Measurements from ENCODE around the gene PRDX5. TPM values are rescaled to one million over a fixed set of nuclear protein-coding genes. Genes with fewer than 3 reads are reported as not detected.

The PRDX5 gene
- total and polyA plus RNA-seq, 9 of the 15 experiments (the other 6 are each of a cell fraction or from before 2014, with no cell fraction given), result 40.8 to 327 (median 204) TPM

DNA sequence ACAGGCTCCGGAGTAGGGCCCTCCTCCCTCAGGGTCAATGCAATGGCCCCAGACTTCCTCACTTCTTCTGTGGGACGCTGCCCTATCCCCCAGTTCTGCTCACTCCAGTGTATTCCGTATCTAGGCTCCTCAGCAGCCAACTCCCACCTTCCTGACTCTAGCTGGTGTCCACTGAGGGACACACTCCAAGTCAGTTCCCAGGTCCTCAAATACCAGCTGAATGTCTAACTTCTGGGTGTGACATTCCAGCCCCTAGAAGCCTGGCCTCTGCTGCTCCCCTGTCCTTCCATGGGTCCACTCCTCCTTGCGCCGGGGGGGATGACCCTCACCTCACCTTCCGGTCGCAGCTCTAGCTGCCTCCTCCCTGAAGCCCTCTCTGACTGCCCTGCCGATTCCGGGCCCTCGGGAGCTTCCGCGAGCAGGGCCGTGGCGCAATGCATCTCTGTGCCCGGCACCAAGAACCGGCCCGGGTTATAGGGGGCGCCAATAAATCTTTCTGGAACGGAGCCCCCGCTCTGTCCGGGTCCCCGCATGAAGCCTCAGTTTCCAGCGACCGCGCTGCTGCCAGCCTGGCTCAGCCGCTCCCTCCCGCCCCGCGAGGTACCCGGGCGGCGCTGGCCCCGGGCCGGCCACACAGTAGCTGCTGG is 48.9 kb upstream of the PRDX5 start (continued):
- TF ChIP-seq, protein P1, sequence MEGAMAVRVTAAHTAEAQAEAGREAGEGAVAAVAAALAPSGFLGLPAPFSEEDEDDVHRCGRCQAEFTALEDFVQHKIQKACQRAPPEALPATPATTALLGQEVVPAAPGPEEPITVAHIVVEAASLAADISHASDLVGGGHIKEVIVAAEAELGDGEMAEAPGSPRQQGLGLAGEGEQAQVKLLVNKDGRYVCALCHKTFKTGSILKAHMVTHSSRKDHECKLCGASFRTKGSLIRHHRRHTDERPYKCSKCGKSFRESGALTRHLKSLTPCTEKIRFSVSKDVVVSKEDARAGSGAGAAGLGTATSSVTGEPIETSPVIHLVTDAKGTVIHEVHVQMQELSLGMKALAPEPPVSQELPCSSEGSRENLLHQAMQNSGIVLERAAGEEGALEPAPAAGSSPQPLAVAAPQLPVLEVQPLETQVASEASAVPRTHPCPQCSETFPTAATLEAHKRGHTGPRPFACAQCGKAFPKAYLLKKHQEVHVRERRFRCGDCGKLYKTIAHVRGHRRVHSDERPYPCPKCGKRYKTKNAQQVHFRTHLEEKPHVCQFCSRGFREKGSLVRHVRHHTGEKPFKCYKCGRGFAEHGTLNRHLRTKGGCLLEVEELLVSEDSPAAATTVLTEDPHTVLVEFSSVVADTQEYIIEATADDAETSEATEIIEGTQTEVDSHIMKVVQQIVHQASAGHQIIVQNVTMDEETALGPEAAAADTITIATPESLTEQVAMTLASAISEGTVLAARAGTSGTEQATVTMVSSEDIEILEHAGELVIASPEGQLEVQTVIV (CRISPR knock-in tag; IDR thresholded peaks at IDR 0.05; ENCODE audit: borderline replicate concordance), result no peak
- TF ChIP-seq ZNF444 (CRISPR knock-in tag; IDR thresholded peaks at IDR 0.05), result no peak
- TF ChIP-seq, protein P2, sequence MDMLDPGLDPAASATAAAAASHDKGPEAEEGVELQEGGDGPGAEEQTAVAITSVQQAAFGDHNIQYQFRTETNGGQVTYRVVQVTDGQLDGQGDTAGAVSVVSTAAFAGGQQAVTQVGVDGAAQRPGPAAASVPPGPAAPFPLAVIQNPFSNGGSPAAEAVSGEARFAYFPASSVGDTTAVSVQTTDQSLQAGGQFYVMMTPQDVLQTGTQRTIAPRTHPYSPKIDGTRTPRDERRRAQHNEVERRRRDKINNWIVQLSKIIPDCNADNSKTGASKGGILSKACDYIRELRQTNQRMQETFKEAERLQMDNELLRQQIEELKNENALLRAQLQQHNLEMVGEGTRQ (CRISPR knock-in tag; IDR thresholded peaks at IDR 0.05), result no peak
- 0 out of 2 replicates have a peak, but pooled peaks have one; percentile 16 for TF ChIP-seq ZNF3 (CRISPR knock-in tag; IDR thresholded peaks at IDR 0.05)
- TF ChIP-seq NBN (IDR thresholded peaks at IDR 0.05; ENCODE audit: low read depth), result 0 out of 2 replicates have a peak, but pooled peaks have one; percentile 49
- TF ChIP-seq SLC30A9 (CRISPR knock-in tag; IDR thresholded peaks at IDR 0.05), result no peak
- no peak for TF ChIP-seq NUFIP1 (IDR thresholded peaks at IDR 0.05; ENCODE audit: partially characterized antibody)
- TF ChIP-seq, protein P3, sequence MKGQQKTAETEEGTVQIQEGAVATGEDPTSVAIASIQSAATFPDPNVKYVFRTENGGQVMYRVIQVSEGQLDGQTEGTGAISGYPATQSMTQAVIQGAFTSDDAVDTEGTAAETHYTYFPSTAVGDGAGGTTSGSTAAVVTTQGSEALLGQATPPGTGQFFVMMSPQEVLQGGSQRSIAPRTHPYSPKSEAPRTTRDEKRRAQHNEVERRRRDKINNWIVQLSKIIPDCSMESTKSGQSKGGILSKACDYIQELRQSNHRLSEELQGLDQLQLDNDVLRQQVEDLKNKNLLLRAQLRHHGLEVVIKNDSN (CRISPR knock-in tag; IDR thresholded peaks at IDR 0.05), result no peak
- no peak for TF ChIP-seq DDX20 (tag; IDR thresholded peaks at IDR 0.05; ENCODE audit: low read depth)
- no peak for TF ChIP-seq JUND (IDR thresholded peaks at IDR 0.05; ENCODE audit: borderline replicate concordance, low read depth, low read length)
- TF ChIP-seq JUND (tag; IDR thresholded peaks at IDR 0.05; ENCODE audit: borderline replicate concordance, low read depth, low read length), result no peak; the same call in 2 of the 3 replicates
- TF ChIP-seq TAF1 (IDR thresholded peaks at IDR 0.05; ENCODE audit: control insufficient read depth, extremely low read depth, insufficient read depth, low read length, severe bottlenecking), result peak; percentile 35
- peak; percentile 100 for TF ChIP-seq ZFP36 (IDR thresholded peaks at IDR 0.05; ENCODE audit: low read depth, low read length, partially characterized antibody)
- TF ChIP-seq, protein P4, sequence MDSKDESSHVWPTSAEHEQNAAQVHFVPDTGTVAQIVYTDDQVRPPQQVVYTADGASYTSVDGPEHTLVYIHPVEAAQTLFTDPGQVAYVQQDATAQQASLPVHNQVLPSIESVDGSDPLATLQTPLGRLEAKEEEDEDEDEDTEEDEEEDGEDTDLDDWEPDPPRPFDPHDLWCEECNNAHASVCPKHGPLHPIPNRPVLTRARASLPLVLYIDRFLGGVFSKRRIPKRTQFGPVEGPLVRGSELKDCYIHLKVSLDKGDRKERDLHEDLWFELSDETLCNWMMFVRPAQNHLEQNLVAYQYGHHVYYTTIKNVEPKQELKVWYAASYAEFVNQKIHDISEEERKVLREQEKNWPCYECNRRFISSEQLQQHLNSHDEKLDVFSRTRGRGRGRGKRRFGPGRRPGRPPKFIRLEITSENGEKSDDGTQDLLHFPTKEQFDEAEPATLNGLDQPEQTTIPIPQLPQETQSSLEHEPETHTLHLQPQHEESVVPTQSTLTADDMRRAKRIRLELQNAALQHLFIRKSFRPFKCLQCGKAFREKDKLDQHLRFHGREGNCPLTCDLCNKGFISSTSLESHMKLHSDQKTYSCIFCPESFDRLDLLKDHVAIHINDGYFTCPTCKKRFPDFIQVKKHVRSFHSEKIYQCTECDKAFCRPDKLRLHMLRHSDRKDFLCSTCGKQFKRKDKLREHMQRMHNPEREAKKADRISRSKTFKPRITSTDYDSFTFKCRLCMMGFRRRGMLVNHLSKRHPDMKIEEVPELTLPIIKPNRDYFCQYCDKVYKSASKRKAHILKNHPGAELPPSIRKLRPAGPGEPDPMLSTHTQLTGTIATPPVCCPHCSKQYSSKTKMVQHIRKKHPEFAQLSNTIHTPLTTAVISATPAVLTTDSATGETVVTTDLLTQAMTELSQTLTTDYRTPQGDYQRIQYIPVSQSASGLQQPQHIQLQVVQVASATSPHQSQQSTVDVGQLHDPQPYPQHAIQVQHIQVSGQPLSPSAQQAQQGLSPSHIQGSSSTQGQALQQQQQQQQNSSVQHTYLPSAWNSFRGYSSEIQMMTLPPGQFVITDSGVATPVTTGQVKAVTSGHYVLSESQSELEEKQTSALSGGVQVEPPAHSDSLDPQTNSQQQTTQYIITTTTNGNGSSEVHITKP (IDR thresholded peaks at IDR 0.05; ENCODE audit: partially characterized antibody), result peak; percentile 55
- peak; percentile 32 for TF ChIP-seq TAF9B (IDR thresholded peaks at IDR 0.05; ENCODE audit: partially characterized antibody)
- TF ChIP-seq, protein P5, sequence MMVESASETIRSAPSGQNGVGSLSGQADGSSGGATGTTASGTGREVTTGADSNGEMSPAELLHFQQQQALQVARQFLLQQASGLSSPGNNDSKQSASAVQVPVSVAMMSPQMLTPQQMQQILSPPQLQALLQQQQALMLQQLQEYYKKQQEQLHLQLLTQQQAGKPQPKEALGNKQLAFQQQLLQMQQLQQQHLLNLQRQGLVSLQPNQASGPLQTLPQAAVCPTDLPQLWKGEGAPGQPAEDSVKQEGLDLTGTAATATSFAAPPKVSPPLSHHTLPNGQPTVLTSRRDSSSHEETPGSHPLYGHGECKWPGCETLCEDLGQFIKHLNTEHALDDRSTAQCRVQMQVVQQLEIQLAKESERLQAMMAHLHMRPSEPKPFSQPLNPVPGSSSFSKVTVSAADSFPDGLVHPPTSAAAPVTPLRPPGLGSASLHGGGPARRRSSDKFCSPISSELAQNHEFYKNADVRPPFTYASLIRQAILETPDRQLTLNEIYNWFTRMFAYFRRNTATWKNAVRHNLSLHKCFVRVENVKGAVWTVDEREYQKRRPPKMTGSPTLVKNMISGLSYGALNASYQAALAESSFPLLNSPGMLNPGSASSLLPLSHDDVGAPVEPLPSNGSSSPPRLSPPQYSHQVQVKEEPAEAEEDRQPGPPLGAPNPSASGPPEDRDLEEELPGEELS (CRISPR knock-in tag; IDR thresholded peaks at IDR 0.05; ENCODE audit: borderline replicate concordance), result 0 out of 2 replicates have a peak, but pooled peaks have one; percentile 6
- no peak for TF ChIP-seq ZNF717 (CRISPR knock-in tag; IDR thresholded peaks at IDR 0.05)
- no peak for TF ChIP-seq NR3C1 (CRISPR knock-in tag; IDR thresholded peaks at IDR 0.05)
